ENCODE results near the gene PBXIP1.

The PBXIP1 gene

DNA sequence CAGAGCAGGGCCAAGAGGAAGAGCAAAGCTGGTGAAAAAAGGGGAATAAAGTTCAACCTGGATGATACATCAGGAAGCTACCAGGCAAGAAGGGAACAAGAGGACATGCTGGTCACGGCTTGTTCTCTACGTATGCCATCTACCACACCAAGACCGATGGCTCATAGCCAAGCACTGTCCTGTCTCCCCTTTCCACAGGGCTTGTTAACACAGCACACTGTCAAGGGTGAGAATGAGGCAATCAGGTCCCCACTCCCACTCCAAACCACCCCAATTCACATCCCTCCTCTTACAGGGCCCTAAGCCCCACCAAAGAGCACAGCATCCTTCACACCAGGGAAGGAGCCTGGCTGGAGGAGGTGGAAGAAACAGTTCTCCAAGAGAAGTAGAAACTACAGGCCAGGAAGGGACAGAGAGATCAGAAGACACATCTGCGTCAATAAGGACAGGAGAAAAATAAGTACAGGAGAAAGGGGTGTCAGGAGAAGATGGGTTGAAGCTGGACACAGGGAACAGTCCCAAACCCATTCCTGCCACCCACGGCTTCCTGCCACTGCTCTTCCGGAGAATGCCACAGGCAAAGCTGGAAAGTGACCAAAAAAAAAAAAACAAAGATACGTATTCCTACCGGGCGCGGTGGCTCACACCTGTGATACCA is 15.6 kb upstream of the PBXIP1 start:
- WGBS (ENCODE audit: insufficient coverage, insufficient read length) = no CpG with 5 or more reads among the region's 10 CpGs
- Histone ChIP-seq H3K9me3 (ENCODE audit: control insufficient read depth, insufficient read depth, low read length) (no peaks in the 10 kb centered on the region), H3K36me3 (ENCODE audit: control insufficient read depth, insufficient read depth, low read length) (peaks cover 5% of the 10 kb centered on the region), H3K27ac (ENCODE audit: low read length) (peak overlapping the region; percentile 38), H3K4me1 (ENCODE audit: control insufficient read depth, insufficient read depth, low read length) (peaks cover 10% of the 10 kb centered on the region), H3K27me3 (ENCODE audit: control insufficient read depth, insufficient read depth, low read length) (no peaks in the 10 kb centered on the region), H3K4me3 (ENCODE audit: low read length) (peak overlapping the region; percentile 38; the same call in 1 of the 2 replicates)
- no peak for DNase-seq (ENCODE audit: low read depth, low spot score)

GRCh38 chr1:154970631-154971340 is 14.9 kb upstream of the PBXIP1 start, which contains the start of gene SHC1:
Gene SHC1, minus strand, starts transcription at chr1:154970747. Its CDS starts 221 bp downstream, at chr1:154970526.
- peaks cover 5% of the 10 kb centered on the region for H3K36me3 ChIP-seq (ENCODE audit: control insufficient read depth, insufficient read depth, low read length)
- H3K4me1 ChIP-seq (ENCODE audit: control insufficient read depth, insufficient read depth, low read length) = peaks cover 10% of the 10 kb centered on the region
- no peaks in the 10 kb centered on the region for H3K9me3 ChIP-seq (ENCODE audit: control insufficient read depth, insufficient read depth, low read length)
- WGBS (ENCODE audit: insufficient coverage, insufficient read length) = no CpG with 5 or more reads among the region's 15 CpGs
- no peaks in the 10 kb centered on the region for H3K27me3 ChIP-seq (ENCODE audit: control insufficient read depth, insufficient read depth, low read length)
- no peak for DNase-seq (ENCODE audit: low read depth, low spot score)
- peak within 1 kb of the TSS; percentile 38 for H3K27ac ChIP-seq (ENCODE audit: low read length)
- H3K4me3 ChIP-seq (ENCODE audit: low read length) = peak within 1 kb of the TSS; percentile 38

DNA sequence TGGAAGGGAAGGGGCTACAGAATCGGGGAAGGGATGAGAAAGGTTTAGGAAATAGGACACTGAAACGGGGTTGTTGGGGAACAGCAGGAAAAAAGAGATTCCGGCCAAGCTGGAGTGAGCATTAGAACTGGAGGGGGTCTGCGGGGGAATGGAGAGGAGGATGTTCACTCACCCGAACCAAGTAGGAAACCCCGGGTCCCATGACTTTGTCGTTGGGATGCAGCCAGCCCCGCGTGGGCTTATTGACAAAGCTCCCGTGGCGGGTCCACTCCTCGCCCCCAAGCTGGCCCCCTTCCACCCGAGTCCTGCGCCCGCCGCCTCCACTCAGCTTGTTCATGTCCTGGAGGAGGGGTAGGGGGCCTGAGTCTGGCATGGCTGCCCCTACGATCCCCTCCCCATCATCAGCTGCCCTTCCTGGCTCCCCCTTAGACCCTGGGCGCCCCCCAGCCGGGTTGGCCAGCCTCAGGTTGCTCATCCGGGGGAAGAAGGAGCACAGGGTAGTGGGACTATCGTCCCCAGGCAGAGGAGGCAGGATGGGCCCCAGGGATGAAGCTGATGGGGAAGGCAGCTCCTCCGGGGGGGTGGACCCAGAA is 14.1 kb upstream of the PBXIP1 start:
- Histone ChIP-seq H3K27ac (ENCODE audit: low read length) (no peak overlapping the region), H3K4me1 (ENCODE audit: control insufficient read depth, insufficient read depth, low read length) (peaks cover 10% of the 10 kb centered on the region), H3K9me3 (ENCODE audit: control insufficient read depth, insufficient read depth, low read length) (no peaks in the 10 kb centered on the region), H3K27me3 (ENCODE audit: control insufficient read depth, insufficient read depth, low read length) (no peaks in the 10 kb centered on the region), H3K4me3 (ENCODE audit: low read length) (peak overlapping the region; percentile 38), H3K36me3 (ENCODE audit: control insufficient read depth, insufficient read depth, low read length) (peaks cover 11% of the 10 kb centered on the region)
- DNase-seq (ENCODE audit: low read depth, low spot score) = no peak
- no CpG with 5 or more reads among the region's 22 CpGs for WGBS (ENCODE audit: insufficient coverage, insufficient read length)

GRCh38 chr1:154969246-154969645 is 13.3 kb upstream of the PBXIP1 start:
- DNase-seq (ENCODE audit: low read depth, low spot score) = no peak
- H3K27me3 ChIP-seq (ENCODE audit: control insufficient read depth, insufficient read depth, low read length) = no peaks in the 10 kb centered on the region
- H3K27ac ChIP-seq (ENCODE audit: low read length) = no peak overlapping the region
- peaks cover 11% of the 10 kb centered on the region for H3K36me3 ChIP-seq (ENCODE audit: control insufficient read depth, insufficient read depth, low read length)
- H3K4me3 ChIP-seq (ENCODE audit: low read length) = peak overlapping the region; percentile 38; the same call in 1 of the 2 replicates
- no peaks in the 10 kb centered on the region for H3K9me3 ChIP-seq (ENCODE audit: control insufficient read depth, insufficient read depth, low read length)
- H3K4me1 ChIP-seq (ENCODE audit: control insufficient read depth, insufficient read depth, low read length) = peaks cover 10% of the 10 kb centered on the region
- no CpG with 5 or more reads among the region's 5 CpGs for WGBS (ENCODE audit: insufficient coverage, insufficient read length)

GRCh38 chr1:154968731-154969130 is 12.8 kb upstream of the PBXIP1 start:
- Histone ChIP-seq H3K27me3 (ENCODE audit: control insufficient read depth, insufficient read depth, low read length) (no peaks in the 10 kb centered on the region), H3K27ac (ENCODE audit: low read length) (no peak overlapping the region), H3K9me3 (ENCODE audit: control insufficient read depth, insufficient read depth, low read length) (no peaks in the 10 kb centered on the region), H3K36me3 (ENCODE audit: control insufficient read depth, insufficient read depth, low read length) (peaks cover 12% of the 10 kb centered on the region), H3K4me3 (ENCODE audit: low read length) (peak overlapping the region; percentile 38; the same call in 1 of the 2 replicates), H3K4me1 (ENCODE audit: control insufficient read depth, insufficient read depth, low read length) (peaks cover 10% of the 10 kb centered on the region)
- no peak for DNase-seq (ENCODE audit: low read depth, low spot score)
- WGBS (ENCODE audit: insufficient coverage, insufficient read length) = no CpG with 5 or more reads among the region's 3 CpGs

- Histone ChIP-seq H3K36me3 (ENCODE audit: control insufficient read depth, insufficient read depth, low read length) (peaks cover 18% of the 10 kb centered on the region), H3K4me3 (ENCODE audit: low read length) (no peak overlapping the region), H3K27ac (ENCODE audit: low read length) (no peak overlapping the region), H3K9me3 (ENCODE audit: control insufficient read depth, insufficient read depth, low read length) (no peaks in the 10 kb centered on the region), H3K27me3 (ENCODE audit: control insufficient read depth, insufficient read depth, low read length) (no peaks in the 10 kb centered on the region), H3K4me1 (ENCODE audit: control insufficient read depth, insufficient read depth, low read length) (peaks cover 7% of the 10 kb centered on the region)
- WGBS (ENCODE audit: insufficient coverage, insufficient read length) = no CpG with 5 or more reads among the region's 5 CpGs
- no peak for DNase-seq (ENCODE audit: low read depth, low spot score)
Measured at GRCh38 chr1:154967331-154967950, 11.5 kb upstream of the PBXIP1 start.

- WGBS (ENCODE audit: insufficient coverage, insufficient read length) = no CpG with 5 or more reads among the region's 7 CpGs
- Histone ChIP-seq H3K36me3 (ENCODE audit: control insufficient read depth, insufficient read depth, low read length) (peaks cover 18% of the 10 kb centered on the region), H3K4me3 (ENCODE audit: low read length) (no peak overlapping the region), H3K27me3 (ENCODE audit: control insufficient read depth, insufficient read depth, low read length) (no peaks in the 10 kb centered on the region), H3K4me1 (ENCODE audit: control insufficient read depth, insufficient read depth, low read length) (peaks cover 2% of the 10 kb centered on the region; the same call in 1 of the 2 replicates), H3K27ac (ENCODE audit: low read length) (no peak overlapping the region), H3K9me3 (ENCODE audit: control insufficient read depth, insufficient read depth, low read length) (no peaks in the 10 kb centered on the region)
- DNase-seq (ENCODE audit: low read depth, low spot score) = no peak
Measured at GRCh38 chr1:154966111-154966510, 10.2 kb upstream of the PBXIP1 start.

DNA sequence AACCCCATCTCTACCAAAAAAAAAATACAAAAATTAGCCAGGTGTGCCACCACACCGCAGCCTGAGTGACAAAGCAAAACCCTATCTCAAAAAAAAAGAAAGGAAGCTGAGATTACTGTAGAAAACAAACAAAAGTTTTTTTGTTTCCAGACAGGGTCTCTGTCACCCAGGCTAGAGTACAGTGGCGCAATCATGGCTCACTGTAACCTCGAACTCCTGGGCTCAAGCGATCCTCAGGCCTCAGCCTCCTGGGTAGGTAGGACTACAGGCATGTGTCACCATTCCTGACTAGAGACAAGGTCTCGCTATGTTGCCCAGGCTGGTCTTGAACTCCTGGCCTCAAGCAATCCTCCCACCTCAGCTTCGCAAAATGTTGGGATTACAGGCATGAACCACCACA is 8.5 kb upstream of the PBXIP1 start:
- H3K4me1 ChIP-seq (ENCODE audit: control insufficient read depth, insufficient read depth, low read length) = peaks cover 2% of the 10 kb centered on the region; the same call in 1 of the 2 replicates
- H3K4me3 ChIP-seq (ENCODE audit: low read length) = no peak overlapping the region
- DNase-seq (ENCODE audit: low read depth, low spot score) = no peak
- H3K27ac ChIP-seq (ENCODE audit: low read length) = no peak overlapping the region
- no CpG with 5 or more reads among the region's 6 CpGs for WGBS (ENCODE audit: insufficient coverage, insufficient read length)
- H3K36me3 ChIP-seq (ENCODE audit: control insufficient read depth, insufficient read depth, low read length) = peaks cover 20% of the 10 kb centered on the region
- no peaks in the 10 kb centered on the region for H3K27me3 ChIP-seq (ENCODE audit: control insufficient read depth, insufficient read depth, low read length)
- no peaks in the 10 kb centered on the region for H3K9me3 ChIP-seq (ENCODE audit: control insufficient read depth, insufficient read depth, low read length)

DNA sequence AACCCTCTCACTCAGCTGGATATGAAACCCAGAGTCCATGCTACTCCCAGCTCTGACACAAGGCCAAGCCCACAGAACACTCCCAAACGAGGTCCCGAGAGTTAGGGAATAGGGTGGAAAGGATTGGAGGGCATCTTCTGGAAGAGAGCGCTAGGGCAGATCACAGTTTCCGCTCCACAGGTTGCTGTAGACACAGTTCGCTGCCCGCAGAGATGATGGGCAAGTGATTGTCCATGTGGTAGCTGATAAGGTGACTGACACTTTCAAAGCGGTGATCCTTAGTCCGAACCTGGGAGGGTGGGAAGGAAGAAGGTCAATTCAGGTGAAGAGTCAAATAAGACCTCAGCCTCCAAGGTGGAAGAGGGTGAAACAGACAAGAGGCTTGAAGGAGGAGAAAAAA is 7.7 kb upstream of the PBXIP1 start:
- no CpG with 5 or more reads among the region's 8 CpGs for WGBS (ENCODE audit: insufficient coverage, insufficient read length)
- no peaks in the 10 kb centered on the region for H3K27me3 ChIP-seq (ENCODE audit: control insufficient read depth, insufficient read depth, low read length)
- H3K4me1 ChIP-seq (ENCODE audit: control insufficient read depth, insufficient read depth, low read length) = peaks cover 1% of the 10 kb centered on the region; the same call in 1 of the 2 replicates
- H3K4me3 ChIP-seq (ENCODE audit: low read length) = no peak overlapping the region
- H3K9me3 ChIP-seq (ENCODE audit: control insufficient read depth, insufficient read depth, low read length) = no peaks in the 10 kb centered on the region
- no peak for DNase-seq (ENCODE audit: low read depth, low spot score)
- H3K27ac ChIP-seq (ENCODE audit: low read length) = no peak overlapping the region
- peaks cover 24% of the 10 kb centered on the region for H3K36me3 ChIP-seq (ENCODE audit: control insufficient read depth, insufficient read depth, low read length)

DNA sequence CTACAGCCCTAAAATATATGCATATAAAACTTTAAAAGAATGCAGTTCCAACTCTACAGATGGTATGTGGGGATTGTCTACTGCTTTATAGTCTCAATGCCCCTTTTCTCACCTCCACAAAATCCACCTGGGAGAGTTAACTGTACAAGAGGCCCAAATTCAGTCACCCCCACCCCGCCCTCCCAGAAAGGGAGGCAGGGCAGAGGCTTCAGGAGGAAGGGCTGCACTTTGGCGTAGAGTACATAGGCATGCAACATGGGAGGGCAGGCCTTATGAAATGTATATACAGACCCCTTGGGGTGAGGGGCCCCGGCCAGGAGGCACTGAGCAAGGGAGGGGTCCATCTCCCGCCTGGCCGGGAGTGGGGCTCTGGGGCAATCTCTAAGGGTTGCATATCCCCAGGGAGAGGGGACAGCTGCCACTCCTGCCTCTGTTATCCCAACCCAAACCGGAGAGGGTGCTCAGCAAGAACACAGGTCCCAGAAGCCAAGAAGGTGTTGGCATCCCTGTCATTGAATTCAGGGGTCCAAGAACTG is 7.0 kb upstream of the PBXIP1 start:
- no peak for DNase-seq (ENCODE audit: low read depth, low spot score)
- WGBS (ENCODE audit: insufficient coverage, insufficient read length) = no CpG with 5 or more reads among the region's 6 CpGs
- H3K27ac ChIP-seq (ENCODE audit: low read length) = no peak overlapping the region
- H3K9me3 ChIP-seq (ENCODE audit: control insufficient read depth, insufficient read depth, low read length) = no peaks in the 10 kb centered on the region
- H3K36me3 ChIP-seq (ENCODE audit: control insufficient read depth, insufficient read depth, low read length) = peaks cover 24% of the 10 kb centered on the region
- no peaks in the 10 kb centered on the region; the same call in 1 of the 2 replicates for H3K4me1 ChIP-seq (ENCODE audit: control insufficient read depth, insufficient read depth, low read length)
- H3K27me3 ChIP-seq (ENCODE audit: control insufficient read depth, insufficient read depth, low read length) = no peaks in the 10 kb centered on the region
- H3K4me3 ChIP-seq (ENCODE audit: low read length) = no peak overlapping the region

Measured in iPS DF 6.9 (cell line).